GM23248 (cell line): ENCODE measurements around the gene SIGMAR1. TPM values are rescaled to one million over a fixed set of nuclear protein-coding genes. Genes with fewer than 3 reads are reported as not detected.

ENCODE experiments used
- DNase-seq: peaks from one replicate; pipeline ENCODE4 v3.0.0-alpha.2; 2015
- H2AFZ ChIP-seq: fragments of 200-600 bp; sonication (generic); 2 replicates; pipeline ENCODE4 v1.6.1; 2016; ENCODE audit warnings: antibody characterized with exemption
- H3F3A ChIP-seq: fragments of 200-600 bp; sonication (generic); 2 replicates; pipeline ENCODE4 v1.6.1; 2016; ENCODE audit warnings: mild to moderate bottlenecking, antibody characterized with exemption, mixed run types; ENCODE audit not compliant: insufficient read depth
- H3K27ac ChIP-seq: fragments of 200-600 bp; sonication (generic); 2 replicates; pipeline ENCODE4 v1.5.1; 2016; ENCODE audit warnings: mild to moderate bottlenecking
- H3K27me3 ChIP-seq: fragments of 200-600 bp; sonication (generic); replicated peaks from 2 replicates; pipeline ENCODE4 v1.6.1; 2016; ENCODE audit warnings: mild to moderate bottlenecking; ENCODE audit not compliant: insufficient read depth
- H3K36me3 ChIP-seq: fragments of 200-600 bp; sonication (generic); 2 replicates; pipeline ENCODE4 v1.6.1; 2016; ENCODE audit warnings: low read depth, mild to moderate bottlenecking
- H3K4me1 ChIP-seq: fragments of 200-600 bp; sonication (generic); 2 replicates; pipeline ENCODE4 v1.6.1; 2016; ENCODE audit warnings: mild to moderate bottlenecking; ENCODE audit not compliant: insufficient read depth
- H3K4me2 ChIP-seq: fragments of 200-600 bp; sonication (generic); one replicate; pipeline ENCODE4 v1.6.1; 2016; ENCODE audit warnings: mild to moderate bottlenecking; ENCODE audit not compliant: unreplicated experiment
- H3K4me3 ChIP-seq: fragments of 200-600 bp; sonication (generic); 2 replicates; pipeline ENCODE4 v1.5.1; 2016; ENCODE audit warnings: mild to moderate bottlenecking
- H3K79me2 ChIP-seq: fragments of 200-600 bp; sonication (generic); 2 replicates; pipeline ENCODE4 v1.6.1; 2016; ENCODE audit warnings: mild to moderate bottlenecking; ENCODE audit not compliant: insufficient read depth
- H3K9ac ChIP-seq: fragments of 200-600 bp; sonication (generic); 2 replicates; pipeline ENCODE4 v1.6.1; 2016; ENCODE audit warnings: mild to moderate bottlenecking
- H3K9me2 ChIP-seq: fragments of 200-600 bp; sonication (generic); 2 replicates; pipeline ENCODE4 v1.6.1; 2016; ENCODE audit warnings: mixed run types, mild to moderate bottlenecking, moderate library complexity; ENCODE audit not compliant: insufficient read depth
- H3K9me3 ChIP-seq: fragments of 200-600 bp; sonication (generic); one replicate; pipeline ENCODE4 v1.6.1; 2017; ENCODE audit warnings: low read depth
- H4K20me1 ChIP-seq: fragments of 200-600 bp; sonication (generic); 2 replicates; pipeline ENCODE4 v1.6.0; 2016; ENCODE audit not compliant: insufficient read depth
- EZH2 ChIP-seq: fragments of 200-600 bp; sonication (generic); IDR thresholded peaks from 2 replicates; pipeline ENCODE4 v1.6.1; 2018; ENCODE audit warnings: antibody characterized with exemption, mild to moderate bottlenecking; ENCODE audit not compliant: insufficient read depth, poor library complexity, severe bottlenecking
- EZH2phosphoT487 ChIP-seq: fragments of 200-600 bp; sonication (generic); IDR thresholded peaks from 2 replicates; pipeline ENCODE4 v1.6.1; 2018; ENCODE audit warnings: antibody characterized with exemption, moderate library complexity, mild to moderate bottlenecking, low read depth; ENCODE audit not compliant: insufficient read depth
- WGBS, 2 experiments: methylation state at CpG; one replicate each; pipeline ENCODE4 v1.1.6; 2015 to 2017; ENCODE audit warnings: low lambda C conversion rate in 2 of 2, low coverage in 1 of 2; ENCODE audit errors: missing lambda C conversion rate in 2 of 2; 5-methylcytosine and 5-hydroxymethylcytosine counted together
- in situ Hi-C: fragments of 300-500 bp; cut with MboI; formaldehyde crosslinking; loops from 2 replicates; pipeline ENCODE4 v1.15.0; 2020
- polyA plus RNA-seq: library from polyadenylated mRNA; unstranded; fragments of >200 nt; fragmentation: Nextera tagmentation; extraction: Ambion mirVana; gene quantifications from 2 replicates; pipeline ENCODE4 v1.2.1, GENCODE V29; 2016
- total RNA-seq: library from RNA; depleted of rRNA; stranded (reverse); fragments of >200 nt; shearing (Covaris generic); gene quantifications from 2 replicates; pipeline ENCODE4 v1.2.3, GENCODE V29; 2014

Gene SIGMAR1
- total and polyA plus RNA-seq, 2 experiments from 2014 or later = 138 to 142 TPM

DNA sequence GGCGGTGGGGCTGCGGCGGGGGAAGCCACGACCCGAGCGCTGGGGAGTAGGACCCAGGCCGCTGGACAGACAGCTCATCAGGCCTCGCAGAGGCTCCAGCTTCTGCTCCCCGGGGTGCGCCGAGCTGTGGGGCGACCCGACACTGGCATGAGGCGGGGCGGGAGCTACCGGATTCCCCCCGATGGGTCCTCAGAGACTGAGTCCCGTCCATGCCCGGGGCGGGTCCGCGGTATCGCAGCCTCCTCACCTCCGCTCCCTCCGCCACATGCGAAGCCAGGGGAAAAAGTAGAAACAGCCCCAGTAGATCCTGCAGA, 27.4 kb upstream of the SIGMAR1 start:
- Histone ChIP-seq H3F3A (peaks cover 15% of the 10 kb centered on the region; the same call in 1 of the 2 replicates), H4K20me1 (no peaks in the 10 kb centered on the region), H3K9me3 (no peaks in the 10 kb centered on the region), H3K4me2 (peak overlapping the region; percentile 78), H3K9me2 (no peaks in the 10 kb centered on the region), H3K27ac (peak overlapping the region; percentile 70), H2AFZ (peak overlapping the region; percentile 85), H3K36me3 (no peaks in the 10 kb centered on the region), H3K79me2 (peaks cover 25% of the 10 kb centered on the region), H3K4me1 (peaks cover 7% of the 10 kb centered on the region; the same call in 1 of the 2 replicates), H3K9ac (peak overlapping the region; percentile 93), H3K27me3 (no peaks in the 10 kb centered on the region), H3K4me3 (peak overlapping the region; percentile 70)
- 0 to 1% methylated on average over 18 to 23 of the region's 26 CpGs for WGBS, 2 experiments
- TF ChIP-seq EZH2phosphoT487 (no peak), EZH2 (no peak)
- no peak for DNase-seq
- in situ Hi-C loops = no loop called here

DNA sequence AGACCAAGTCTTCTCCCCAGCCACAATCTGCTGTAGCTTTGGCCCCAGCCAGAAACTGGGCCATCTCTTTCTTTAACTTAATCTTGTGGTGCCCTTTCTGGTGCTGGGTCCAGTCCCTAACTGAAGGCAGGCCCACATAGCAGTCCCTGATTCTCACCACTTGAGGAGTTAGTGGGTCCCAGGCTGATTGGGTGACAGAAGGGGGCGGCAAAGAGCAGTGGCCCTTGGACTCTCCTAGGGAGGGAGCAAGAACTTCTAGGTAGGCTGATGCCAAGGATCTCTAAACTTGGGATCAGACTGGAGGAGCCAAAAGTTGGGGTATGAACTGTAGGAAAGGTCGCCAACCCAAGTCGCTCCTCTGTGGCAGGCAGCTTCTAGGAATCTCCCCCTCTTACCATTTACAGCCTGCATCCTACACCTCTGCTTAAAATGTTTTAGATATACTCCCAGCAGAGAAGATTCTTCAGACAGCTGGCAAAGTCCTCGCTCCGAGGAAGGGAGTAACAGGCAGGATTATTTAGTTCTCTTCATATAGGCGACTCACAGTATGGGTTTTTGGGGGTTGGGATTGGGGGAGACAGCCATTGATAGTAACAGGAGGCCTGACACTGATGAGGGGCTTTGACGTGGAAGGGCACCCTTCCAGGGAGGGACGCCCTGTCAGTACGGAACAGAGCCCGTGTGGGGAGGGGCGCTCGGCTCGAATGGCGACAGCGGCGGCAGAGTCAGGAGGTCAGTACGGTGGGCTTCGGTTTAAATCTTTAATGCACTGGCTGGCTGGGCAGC, 26.9 kb upstream of the SIGMAR1 start:
- Histone ChIP-seq H3K79me2 (peaks cover 25% of the 10 kb centered on the region), H3K27me3 (no peaks in the 10 kb centered on the region), H3K9ac (peak overlapping the region; percentile 93), H4K20me1 (no peaks in the 10 kb centered on the region), H3K9me2 (no peaks in the 10 kb centered on the region), H3F3A (peaks cover 15% of the 10 kb centered on the region; the same call in 1 of the 2 replicates), H3K27ac (peak overlapping the region; percentile 70), H3K36me3 (no peaks in the 10 kb centered on the region), H2AFZ (peak overlapping the region; percentile 85), H3K4me2 (peak overlapping the region; percentile 78), H3K4me1 (peaks cover 7% of the 10 kb centered on the region; the same call in 1 of the 2 replicates), H3K4me3 (peak overlapping the region; percentile 70), H3K9me3 (no peaks in the 10 kb centered on the region)
- DNase-seq = peak; percentile 90
- WGBS, 2 experiments = 2% methylated on average over 18 of the region's 18 CpGs
- no peak for TF ChIP-seq EZH2
- no peak for TF ChIP-seq EZH2phosphoT487
- in situ Hi-C loops = no loop called here

DNA sequence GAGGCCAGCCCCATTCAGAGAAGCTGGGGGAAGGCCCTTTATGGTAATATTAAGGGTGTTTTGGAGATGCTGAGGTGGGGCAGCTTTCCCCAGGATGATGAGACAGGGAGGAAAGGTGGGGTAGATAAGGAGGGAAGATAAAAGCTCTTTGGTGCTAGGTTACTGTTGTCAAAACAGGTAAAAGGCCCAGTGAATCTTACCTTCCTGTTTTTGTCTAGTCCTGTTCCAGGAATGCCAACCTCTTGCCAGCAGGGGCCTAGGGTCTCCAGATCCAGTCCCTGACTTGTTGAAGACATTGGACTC, 25.7 kb upstream of the SIGMAR1 start:
- DNase-seq = no peak
- no peak overlapping the region for H3K9ac ChIP-seq
- H3K9me2 ChIP-seq = no peaks in the 10 kb centered on the region
- no peak for TF ChIP-seq EZH2
- TF ChIP-seq EZH2phosphoT487 = no peak
- no peaks in the 10 kb centered on the region for H4K20me1 ChIP-seq
- H2AFZ ChIP-seq = no peak overlapping the region
- H3K27me3 ChIP-seq = no peaks in the 10 kb centered on the region
- H3K4me1 ChIP-seq = peaks cover 7% of the 10 kb centered on the region; the same call in 1 of the 2 replicates
- H3K79me2 ChIP-seq = peaks cover 23% of the 10 kb centered on the region
- no peaks in the 10 kb centered on the region for H3K36me3 ChIP-seq
- peaks cover 15% of the 10 kb centered on the region; the same call in 1 of the 2 replicates for H3F3A ChIP-seq
- H3K4me3 ChIP-seq = no peak overlapping the region
- in situ Hi-C loops = no loop called here
- H3K4me2 ChIP-seq = no peak overlapping the region
- H3K9me3 ChIP-seq = no peaks in the 10 kb centered on the region
- H3K27ac ChIP-seq = no peak overlapping the region

DNA sequence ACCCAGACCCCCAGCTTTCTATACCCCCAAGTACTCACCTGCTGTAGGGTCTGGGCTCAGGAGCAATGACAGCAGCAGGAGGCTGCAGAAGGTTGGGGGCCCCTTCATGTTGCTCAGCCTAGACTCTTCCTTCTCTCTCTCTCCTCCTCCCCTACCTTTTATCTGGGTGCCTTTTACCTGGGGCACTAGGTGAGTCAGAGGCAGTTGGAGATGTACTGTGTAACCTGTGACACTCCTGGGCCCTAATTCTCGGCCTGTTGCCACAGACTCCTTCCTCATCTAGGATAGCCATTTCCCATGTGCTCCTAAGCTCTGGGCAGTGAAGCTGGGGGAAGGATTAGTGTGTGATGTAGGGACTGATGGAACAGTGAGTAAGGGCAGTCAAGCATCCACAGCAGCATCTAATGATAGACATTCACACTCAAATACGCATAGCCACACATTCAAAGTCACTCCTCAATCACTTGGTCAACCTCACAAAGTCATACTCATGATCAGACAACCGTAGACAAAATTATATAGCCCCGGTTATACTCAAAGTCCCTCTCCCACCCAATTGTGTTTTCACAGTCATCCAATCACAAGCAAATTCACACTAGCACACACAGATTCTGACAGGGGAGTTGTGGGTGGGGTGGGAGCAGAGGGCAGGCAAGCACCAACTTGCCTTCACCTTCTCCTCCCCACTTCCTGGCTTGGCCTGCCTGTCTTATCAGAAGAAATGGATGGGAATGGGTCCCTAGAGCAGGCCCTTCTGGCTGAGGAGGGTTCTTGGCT, 25.1 kb upstream of the SIGMAR1 start, which contains the start of gene CCL27:
Gene CCL27 (minus strand): TSS at position 132 of the 777 bp plus-strand sequence. CDS start 24 bp downstream, at position 108.
- WGBS, 2 experiments = 71 to 72% methylated on average over 4 of the region's 4 CpGs
- no peaks in the 10 kb centered on the region for H3K9me2 ChIP-seq
- DNase-seq = no peak
- no peak for TF ChIP-seq EZH2
- TF ChIP-seq EZH2phosphoT487 = no peak
- H2AFZ ChIP-seq = no peak within 1 kb of the TSS
- no peak within 1 kb of the TSS for H3K27ac ChIP-seq
- no peaks in the 10 kb centered on the region for H4K20me1 ChIP-seq
- no peaks in the 10 kb centered on the region for H3K9me3 ChIP-seq
- H3K27me3 ChIP-seq = no peaks in the 10 kb centered on the region
- no peak within 1 kb of the TSS for H3K4me3 ChIP-seq
- no peaks in the 10 kb centered on the region for H3K36me3 ChIP-seq
- peaks cover 15% of the 10 kb centered on the region; the same call in 1 of the 2 replicates for H3F3A ChIP-seq
- in situ Hi-C loops = no loop called here
- H3K9ac ChIP-seq = no peak within 1 kb of the TSS
- peaks cover 18% of the 10 kb centered on the region for H3K79me2 ChIP-seq
- H3K4me2 ChIP-seq = no peak within 1 kb of the TSS
- peaks cover 7% of the 10 kb centered on the region; the same call in 1 of the 2 replicates for H3K4me1 ChIP-seq
